GM21381 (cell line): ENCODE results near the gene SOST.

Experiments used
- ATAC-seq: cut with Tn5 transposase; IDR thresholded peaks from one replicate; pipeline ENCODE4 v1.9.1; 2021; ENCODE audit warnings: mild to moderate bottlenecking, moderate library complexity; ENCODE audit not compliant: unreplicated experiment

The SOST gene

DNA sequence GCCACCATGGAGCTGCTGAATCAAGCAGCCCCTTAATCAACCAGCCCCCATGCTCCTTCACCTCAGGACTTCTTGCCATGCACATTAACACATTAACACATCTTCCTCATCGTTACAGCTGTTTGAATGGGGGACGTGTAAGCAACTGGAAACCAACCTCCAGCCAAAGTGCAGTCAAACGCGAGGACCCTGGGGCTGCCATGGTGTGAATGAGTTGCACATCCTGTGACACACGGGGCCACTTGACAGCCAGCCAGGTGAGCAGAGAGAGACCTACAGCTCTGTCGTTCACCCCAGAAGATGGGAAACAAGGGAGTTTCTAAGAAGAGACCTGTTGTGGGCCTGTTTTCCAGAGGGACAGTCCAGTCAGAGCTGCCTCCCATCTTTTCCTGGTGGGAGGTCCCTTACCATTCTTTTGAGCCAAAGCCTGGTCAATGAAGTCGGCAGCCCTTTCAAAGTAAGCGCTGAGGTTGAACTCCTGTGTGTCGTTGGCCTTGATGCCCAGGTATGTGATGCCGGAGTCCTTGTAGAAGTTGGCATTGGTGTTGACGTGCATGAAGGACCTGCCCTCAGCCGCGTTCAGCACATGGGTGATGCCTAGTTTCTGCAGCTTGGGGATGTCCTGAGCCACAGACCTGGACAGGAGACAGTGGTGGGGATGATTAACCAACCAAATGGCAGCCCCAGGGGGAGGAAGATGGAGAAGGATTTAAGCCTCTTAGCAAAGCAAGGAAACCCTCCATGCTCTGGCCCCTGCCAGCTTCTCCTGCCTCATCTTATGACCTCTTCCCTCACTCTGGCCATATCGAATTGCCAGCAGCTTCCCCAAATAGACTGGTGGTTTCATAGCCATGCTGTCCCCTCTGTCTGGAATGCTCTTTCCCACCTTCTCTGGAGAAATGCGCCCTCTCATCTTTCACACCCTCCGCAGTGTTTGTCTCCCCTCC is 16.0 kb upstream of the SOST start:
- ATAC-seq, result no peak

DNA sequence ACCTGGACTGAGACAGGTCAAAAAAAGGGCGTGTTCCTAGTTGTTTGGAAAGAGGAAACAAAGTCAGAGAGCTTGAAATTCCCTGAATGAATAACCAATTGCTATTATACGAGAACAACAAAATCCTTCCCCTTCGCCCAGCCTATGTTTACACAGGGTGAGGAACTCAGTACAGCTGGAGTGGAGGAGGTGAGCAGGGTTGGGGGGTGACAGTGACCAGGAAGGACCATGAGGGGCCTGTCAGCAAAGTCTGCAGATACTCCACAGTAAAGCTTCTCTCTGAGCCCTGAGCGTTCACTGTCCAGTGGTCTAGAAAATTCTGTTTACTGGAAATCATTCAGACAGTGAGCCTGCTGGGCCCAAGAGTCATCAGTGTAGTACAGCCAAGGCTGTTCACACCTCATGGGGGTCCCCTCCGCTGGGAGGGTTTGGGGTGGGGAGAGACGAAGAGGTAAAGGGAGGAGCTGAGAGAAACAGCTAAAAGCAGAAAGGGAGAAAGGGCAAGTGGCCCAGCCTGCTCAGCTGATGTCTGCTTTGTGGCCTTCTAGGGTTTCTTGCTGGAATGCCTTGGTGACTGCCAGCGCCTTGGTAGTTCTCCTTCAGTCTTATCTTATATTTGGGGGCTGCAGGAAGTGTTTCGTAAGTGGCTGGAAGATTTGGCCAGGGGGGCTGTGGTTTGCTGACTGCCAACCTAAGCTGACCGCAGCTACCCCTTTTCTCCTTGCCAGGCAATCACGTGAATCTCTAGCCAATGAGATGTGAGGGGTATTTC is 14.5 kb upstream of the SOST start:
- no peak for ATAC-seq

DNA sequence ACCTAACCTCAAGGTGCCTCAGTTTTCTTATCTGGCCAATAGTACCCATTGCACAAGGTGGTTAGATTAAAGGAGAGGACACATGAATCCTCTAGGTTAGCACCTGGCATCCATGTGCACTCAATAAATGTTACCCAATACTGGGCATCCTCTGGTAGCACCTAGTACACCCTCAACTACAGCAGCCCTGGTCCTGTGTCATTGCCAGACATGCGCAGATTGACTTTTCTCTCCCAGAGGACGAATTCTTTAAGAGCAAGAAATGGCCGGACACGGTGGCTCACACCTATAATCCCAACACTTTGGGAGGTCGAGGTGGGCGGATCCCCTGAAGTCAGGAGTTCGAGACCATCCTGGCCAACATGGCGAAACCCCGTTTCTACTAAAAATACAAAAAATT is 12.9 kb upstream of the SOST start:
- no peak for ATAC-seq

DNA sequence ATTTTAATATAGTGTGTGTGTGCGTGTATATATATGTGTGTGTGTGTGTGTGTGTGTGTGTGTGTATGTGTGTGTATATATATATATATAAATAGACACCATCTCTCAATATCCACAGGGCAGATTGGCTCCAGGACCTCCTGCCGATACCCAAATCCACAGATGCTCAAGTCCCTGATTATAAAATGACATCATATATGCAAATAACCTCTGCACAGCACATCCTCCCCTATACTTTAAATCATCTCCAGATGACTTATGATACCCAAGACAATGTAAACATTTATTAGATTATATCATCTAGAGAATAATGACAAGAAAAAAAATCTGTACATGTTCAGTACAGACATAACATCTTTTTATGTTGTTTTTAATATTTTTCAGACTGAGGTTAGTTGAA is 12.4 kb upstream of the SOST start:
- ATAC-seq, result no peak

DNA sequence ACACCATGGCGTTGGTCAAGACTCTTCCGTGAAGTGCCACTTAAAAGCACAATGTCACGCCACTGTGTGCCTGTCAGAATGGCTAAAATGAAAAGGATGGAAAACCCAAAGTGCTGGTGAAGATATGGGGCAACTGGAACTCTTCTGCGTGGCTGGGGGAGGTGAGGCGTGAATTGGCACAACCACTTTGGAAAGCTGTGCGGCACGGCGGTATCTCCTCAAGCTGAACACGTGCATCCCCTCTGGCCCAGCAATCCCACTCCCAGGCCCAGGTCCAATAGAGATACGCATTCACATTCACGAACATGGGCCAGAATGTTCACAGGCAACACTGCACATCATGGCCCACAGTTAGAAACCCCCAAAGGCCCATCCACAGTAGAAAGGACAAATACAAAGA is 11.3 kb upstream of the SOST start:
- ATAC-seq, result no peak

DNA sequence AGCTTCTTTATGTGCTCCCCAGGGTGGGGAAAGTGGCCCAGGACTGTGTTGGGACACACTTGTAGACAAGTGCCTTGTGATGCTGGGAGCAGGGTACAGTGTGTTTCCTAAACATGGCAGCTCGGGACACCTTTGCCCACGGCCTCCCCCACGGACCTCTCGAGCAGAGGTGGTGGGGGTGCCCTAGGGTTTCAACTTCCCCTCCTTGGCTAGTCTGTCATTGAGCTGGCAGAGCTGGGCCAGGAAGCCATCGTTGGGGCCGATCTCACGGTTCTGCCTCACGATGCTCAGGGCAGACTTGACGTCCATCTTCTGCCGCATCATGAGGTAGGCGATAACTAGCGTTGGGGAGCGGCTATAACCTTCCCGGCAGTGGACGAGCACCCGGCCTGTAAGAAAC is 10.8 kb upstream of the SOST start:
- ATAC-seq, result no peak

DNA sequence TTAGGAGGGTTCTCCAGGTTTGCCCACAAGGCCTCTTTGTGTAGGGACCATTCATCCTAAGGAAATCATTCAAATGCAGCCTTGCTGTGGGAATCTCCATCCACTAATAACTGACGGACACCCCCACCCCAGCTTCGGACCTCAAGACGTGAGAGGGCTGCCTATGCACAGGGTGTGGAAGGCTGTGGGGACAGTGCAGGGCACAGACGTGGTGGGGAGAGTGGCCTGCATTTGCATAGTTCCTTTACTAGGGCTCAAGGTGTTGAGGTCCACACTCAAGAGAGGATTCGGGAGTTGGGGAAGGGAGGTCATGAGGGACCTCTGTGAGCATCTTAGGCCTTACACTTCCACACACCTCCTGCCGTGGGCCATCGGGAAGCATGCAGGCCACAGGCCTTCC is 10.4 kb upstream of the SOST start:
- no peak for ATAC-seq

DNA sequence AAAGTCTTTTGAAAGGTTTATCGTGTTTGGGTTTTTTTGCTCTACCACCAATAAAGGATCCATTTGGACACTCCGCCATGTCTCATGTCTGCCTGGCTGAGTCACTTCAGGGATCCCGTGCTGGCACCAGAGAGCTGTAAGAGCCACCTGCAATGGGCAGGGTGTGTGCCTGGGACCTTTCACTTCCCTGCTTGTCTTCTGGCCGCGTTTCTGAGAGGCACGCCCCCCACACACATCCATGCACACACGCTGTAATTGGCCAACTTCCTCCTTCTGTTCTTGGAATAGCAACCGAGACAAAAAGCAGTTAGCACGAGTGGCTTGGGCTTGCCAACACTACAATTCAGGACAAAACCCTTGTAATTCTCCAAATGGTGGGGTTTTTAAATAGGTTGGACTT is 9.8 kb upstream of the SOST start:
- no peak for ATAC-seq

DNA sequence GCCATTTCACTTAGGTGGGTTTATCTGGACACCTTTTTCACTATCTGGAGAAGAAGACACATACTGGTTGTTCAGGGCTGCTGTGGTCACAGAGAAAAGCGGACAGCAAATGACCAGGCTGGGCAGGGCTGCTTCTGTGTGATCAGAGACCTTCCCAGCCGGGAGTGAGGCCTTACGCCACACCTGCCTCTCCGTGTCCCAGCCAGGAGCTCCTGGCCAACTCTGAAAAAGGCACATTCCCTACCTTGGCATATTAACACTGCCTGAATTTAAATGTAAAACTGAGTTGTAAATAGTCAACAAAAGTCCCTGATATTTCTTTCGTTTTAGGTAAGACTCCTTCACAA is 9.1 kb upstream of the SOST start:
- no peak for ATAC-seq

DNA sequence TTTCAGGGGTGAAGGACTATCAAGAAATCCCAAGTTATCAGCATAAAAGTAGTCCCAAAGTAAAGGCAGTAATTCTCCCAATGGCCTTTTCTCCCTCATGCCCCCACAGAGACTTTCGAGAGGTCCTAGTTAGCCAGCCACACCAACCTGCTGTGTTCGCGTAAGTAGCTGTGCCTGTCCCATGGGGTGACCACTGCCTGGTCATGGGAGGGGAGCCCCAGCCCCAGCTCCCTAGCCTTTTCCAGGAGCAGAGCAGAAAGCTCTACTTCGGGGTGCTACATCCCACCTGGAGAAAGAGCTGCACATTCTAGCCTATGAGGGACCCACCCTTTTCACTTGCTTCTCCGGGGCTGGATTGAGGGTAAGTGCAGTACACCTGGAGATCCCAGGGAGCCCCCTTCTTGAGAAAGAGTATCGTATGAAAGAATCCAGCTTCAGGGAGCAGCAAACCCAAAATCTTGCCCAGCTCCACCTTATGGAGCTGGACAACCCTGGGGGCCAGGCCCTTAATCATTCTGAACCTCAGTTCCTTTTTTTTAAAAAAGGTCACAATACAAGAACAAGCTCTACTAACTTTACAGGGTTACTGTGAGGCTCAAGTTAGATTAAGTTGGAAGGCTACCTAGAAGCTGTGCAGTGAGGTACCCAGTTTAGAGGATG is 8.6 kb upstream of the SOST start:
- ATAC-seq, result no peak

DNA sequence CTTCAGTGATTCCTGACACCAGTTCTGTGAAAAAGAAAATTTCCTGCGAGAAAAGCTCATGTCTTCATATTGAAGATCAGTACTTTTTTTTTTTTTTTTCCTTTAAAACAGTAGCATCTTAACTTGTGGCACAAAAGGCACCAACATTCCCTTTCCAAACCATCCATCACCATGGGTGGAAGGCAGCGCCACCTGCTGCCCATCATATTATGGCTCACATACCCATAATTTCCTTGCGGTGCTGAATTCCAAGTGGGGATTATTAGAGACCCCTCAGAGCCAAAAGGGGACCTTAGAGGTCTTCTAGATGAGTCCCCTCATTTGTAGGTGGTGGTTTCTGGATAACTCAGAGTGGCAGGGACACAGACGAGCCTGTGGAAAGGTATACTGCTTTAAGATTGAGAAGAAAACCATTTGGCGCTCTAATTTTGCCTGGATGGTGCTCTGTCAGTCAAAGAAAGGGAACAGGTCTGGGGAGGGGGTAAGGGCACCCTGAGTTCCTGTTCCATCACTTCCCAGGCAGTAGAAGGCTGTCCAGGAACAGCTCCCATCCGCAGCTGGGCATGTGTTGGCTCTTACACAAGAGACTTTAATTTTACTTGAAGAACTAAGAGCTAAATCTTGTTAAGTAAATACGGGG is 7.9 kb upstream of the SOST start:
- ATAC-seq, result no peak

DNA sequence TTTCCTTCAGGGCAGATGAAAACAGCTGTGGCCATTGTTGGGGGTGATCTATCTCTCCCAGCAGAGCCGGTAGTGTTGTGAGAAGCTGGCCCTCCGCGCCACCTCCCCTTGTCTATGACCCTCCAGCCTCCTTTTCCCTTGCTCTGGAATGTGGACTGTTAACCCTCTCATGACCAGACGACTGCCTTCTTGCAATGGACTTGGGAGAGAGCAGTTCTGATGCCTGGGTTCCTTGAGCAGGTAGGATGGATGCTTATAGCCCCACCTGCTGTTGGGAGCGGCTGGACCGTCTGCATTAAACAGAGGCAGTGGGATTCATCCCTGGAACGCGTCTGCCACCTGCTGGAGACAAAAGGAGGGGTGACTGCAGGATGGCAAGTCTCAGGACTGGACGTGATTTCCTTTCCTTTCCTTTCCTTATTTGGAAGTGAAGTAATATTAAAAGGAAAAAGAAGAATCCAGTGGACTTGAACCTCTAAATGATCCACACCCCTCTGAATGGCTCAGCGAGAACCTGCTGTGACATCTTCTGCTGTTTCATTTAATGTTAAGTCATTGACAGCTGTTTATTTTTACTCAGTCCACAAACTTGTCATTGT is 1.8 kb upstream of the SOST start:
- ATAC-seq, result no peak

DNA sequence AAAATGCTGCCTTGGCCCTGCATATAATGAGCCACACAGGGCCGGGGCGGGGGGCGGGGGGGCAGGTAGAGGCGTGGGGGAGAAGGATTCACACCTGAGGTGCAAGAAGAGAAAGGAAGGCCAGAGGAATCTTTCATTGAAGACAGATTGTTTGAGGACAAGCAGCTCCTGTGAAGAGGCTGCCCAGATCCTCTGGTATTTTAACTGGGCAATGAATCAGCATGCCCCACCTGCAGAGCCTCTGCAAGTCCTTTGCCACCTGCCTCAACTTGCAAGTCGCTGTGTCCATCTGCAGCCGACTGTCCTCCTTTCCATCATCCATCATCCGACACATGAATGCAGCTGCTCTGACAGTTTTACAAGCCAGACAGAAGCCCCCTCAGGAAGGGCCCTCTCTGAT is 1.2 kb upstream of the SOST start:
- ATAC-seq, result no peak

DNA sequence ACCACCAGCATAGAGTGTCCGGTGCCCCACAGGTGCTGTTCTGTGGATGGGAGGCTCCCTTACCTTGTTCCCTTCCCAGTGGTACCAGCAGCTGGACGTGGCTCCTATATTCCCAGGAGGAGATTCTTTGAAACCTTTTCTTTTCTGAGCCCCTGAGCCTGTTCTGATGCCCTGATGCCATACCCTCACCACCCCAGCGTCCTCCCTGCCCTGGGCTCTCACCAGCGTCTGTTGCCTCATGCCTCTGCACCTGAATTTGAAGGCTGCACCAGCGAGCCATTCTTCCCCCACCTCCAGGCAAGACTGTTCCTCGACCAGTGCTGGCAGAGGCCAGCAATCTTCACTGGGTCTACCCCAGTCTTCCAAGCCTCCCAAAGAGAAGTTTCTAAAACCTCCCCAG is 505 bp downstream of the SOST start:
- no peak for ATAC-seq

DNA sequence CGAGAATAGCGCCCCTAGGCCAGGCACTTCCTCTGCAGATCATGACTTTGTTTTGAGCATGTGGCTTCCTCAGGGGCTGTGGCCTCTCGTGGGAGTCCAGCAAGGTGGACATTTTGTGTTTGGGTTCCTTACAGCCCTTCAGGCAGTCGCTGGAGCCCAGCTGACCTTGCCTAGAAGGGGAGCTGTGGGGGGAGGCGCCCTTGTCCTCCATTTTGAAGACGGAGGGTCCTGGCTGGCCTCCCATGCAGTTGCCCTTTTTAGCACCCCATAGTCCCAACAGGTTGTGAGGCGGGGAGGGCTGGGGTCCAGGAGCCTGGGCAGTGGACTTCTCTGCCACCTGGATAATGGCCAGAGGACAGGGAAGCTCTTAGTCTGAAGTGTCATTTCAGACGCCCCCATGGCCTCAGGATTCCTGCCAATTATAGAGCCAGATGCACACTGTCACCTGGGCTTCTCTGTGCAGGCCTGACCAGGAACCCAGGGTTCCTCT is 1.4 kb downstream of the SOST start:
- no peak for ATAC-seq

DNA sequence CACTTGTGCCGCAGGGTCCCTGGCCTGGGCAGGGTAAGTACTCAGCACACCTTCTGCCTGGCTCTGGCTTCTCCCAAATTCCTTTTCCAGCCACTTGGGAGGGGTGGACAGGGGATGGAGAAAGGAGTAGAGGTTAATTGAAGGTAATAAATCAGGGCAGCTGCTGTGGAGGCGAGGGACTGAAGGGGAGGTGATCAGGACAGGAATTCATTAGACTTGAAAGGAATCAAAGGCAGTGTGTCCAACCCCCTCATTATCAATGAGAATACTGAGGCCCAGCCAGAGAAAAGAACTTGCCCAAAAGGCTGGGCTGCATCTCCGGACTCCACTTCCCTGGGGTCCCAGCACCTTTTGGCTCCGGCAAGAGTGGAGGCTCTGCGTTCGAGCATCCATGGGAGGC is 2.4 kb downstream of the SOST start:
- ATAC-seq, result no peak

DNA sequence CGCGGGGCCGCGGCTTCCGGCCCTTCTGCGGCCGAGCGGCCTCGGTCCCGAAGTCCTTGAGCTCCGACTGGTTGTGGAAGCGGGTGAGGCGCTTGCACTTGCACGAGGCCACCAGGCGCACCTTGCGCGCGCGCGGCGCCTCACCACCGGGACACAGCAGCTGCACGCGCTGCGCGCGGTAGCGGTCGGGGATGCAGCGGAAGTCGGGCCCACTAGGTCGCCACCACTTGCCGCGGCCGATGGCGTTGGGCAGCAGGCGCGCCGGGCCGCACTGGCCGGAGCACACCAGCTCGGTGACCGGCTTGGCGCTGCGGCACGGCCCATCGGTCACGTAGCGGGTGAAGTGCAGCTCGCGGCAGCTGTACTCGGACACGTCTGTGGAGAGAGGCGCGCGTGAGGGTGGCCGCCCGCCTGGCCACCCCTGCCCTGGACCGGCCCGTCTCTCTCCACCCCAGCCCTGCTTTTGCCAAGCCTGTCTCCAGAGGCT is 3.2 kb downstream of the SOST start:
- ATAC-seq, result no peak

DNA sequence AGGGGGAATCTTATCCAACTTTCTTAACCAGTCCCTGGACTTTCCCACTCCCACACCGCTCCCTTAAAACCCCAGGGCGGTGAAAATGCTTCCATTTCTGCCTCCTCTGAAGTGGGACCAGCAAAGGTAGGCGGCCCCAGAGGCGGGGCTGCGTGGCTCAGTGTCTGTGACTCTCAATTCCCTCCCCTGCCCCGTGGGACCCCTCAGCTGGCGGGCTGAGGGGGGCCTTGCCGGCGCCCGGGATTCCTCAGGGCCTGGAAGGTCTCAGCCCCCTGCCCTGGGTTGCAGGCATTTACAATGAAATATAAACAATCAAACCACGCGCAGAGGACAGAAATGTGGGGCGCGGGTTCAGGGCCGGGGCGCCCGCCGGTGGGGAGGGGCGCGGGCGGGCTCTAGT is 3.6 kb downstream of the SOST start:
- no peak for ATAC-seq

DNA sequence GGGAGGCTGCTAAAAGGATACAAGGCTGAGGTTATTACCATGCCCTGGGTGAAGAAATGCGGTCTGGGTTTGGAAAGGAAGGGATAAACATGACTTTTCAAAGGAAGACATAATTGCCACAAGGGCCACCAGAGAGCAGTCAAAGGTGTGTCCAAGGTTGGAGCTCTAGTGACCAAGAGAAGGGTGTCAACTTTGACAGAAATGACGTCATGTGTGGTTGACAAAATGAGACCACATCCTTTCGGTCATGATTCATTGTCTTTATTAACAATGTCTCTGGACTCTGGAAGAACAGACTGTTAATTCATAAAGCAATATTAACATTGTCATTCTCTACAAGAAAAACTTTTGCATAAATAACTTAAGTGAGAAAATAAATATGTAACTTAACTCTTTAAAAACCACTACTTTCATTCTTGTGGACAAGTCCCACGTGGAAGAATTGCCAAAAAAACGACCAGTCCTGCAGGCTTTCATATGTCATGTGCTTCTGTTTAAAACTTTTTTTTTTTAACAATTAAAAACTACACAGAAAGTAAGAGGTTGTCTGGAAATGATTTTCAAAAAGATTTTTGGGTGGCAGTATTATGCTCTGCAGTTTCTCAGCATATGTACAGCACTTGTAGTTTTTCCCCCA is 5.0 kb downstream of the SOST start:
- no peak for ATAC-seq

DNA sequence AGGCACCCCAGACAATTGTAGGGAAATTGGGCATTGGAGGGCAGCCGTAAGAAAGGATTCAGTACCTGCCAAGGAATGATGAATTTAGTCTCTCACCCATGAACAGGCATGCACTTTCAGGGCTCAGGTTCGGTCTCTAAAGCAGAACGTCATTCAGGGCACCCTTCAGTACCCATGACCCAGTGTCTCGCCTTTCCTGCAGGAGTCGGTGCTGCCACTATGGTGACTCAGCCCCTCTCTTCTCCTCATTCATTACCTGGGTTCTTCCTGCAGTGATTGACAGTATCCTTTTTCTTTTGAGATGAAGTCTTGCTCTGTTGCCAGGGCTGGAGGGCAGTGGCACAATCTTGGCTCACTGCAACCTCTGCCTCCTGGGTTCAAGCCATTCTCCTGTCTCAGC is 8.4 kb downstream of the SOST start:
- ATAC-seq, result no peak
